ENCODE measurements around the gene SELENOF.

DNA sequence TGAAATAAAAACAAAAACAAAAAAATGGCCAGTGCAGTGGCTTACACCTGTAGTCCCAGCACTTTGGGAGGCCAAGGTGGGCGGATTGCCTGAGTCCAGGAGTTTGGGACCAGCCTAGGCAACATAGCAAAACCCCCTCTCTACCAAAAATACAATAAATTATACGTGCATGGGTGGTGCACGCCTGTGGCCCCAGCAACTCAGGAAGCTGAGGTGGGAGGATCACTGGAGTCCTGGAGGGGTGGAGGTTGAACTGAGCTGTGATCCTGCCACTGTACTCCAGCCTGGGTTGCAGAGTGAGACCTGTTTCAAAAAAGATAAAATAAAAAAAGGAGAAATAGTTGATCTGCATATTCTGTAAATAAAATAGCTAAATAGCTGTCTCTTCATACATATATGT, 41.8 kb upstream of the SELENOF start:
- no peak for TF ChIP-seq POLR2A (IDR thresholded peaks at IDR 0.05)
- TF ChIP-seq, protein P1, sequence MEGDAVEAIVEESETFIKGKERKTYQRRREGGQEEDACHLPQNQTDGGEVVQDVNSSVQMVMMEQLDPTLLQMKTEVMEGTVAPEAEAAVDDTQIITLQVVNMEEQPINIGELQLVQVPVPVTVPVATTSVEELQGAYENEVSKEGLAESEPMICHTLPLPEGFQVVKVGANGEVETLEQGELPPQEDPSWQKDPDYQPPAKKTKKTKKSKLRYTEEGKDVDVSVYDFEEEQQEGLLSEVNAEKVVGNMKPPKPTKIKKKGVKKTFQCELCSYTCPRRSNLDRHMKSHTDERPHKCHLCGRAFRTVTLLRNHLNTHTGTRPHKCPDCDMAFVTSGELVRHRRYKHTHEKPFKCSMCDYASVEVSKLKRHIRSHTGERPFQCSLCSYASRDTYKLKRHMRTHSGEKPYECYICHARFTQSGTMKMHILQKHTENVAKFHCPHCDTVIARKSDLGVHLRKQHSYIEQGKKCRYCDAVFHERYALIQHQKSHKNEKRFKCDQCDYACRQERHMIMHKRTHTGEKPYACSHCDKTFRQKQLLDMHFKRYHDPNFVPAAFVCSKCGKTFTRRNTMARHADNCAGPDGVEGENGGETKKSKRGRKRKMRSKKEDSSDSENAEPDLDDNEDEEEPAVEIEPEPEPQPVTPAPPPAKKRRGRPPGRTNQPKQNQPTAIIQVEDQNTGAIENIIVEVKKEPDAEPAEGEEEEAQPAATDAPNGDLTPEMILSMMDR (IDR thresholded peaks at IDR 0.05) = no peak

Data from esophagus squamous epithelium (tissue), 4 donors.